Panc1 (cell line): Measurements from ENCODE around the gene HOXB13. TPM values are rescaled to one million over a fixed set of nuclear protein-coding genes. Genes with fewer than 3 reads are reported as not detected.

Experiments
- ATAC-seq: fragments of 200-7000 bp; cut with Tn5 transposase; 2 replicates; pipeline ENCODE4 v1.9.1; 2020; ENCODE audit warnings: mild to moderate bottlenecking, moderate library complexity
- BruUV-seq: library from RNA; stranded (reverse); fragments of 400-500 nt; replicated peaks from 2 replicates; lab custom pipeline; 2021; lab: Mats Ljungman, UMichigan
- CTCF ChIA-PET: fragments of 300-600 bp; sonication (Branson Sonifier 250); formaldehyde crosslinking; loops from one replicate; lab custom pipeline; 2022; ENCODE audit warnings: antibody characterized with exemption; lab: Charles Lee
- POLR2A ChIA-PET: fragments of 300-600 bp; sonication (Branson Sonifier 250); formaldehyde crosslinking; loops from one replicate; lab custom pipeline; 2022; ENCODE audit warnings: antibody characterized with exemption; lab: Charles Lee
- DNase-seq: peaks from one replicate; pipeline ENCODE4 v3.0.0-alpha.2; 2010; ENCODE audit warnings: low read depth, low spot score
- H3K27ac ChIP-seq: 2 replicates; pipeline ENCODE4 v1.5.1; 2011; ENCODE audit warnings: mild to moderate bottlenecking, low read length, inconsistent platforms
- H3K27me3 ChIP-seq: fragments of 200-500 bp; sonication (Bioruptor generic); 2 replicates; pipeline ENCODE4 v1.6.0; 2014; ENCODE audit warnings: low read length, inconsistent platforms; ENCODE audit not compliant: control insufficient read depth, insufficient read depth
- H3K36me3 ChIP-seq: fragments of 200-500 bp; sonication (Bioruptor generic); 2 replicates; pipeline ENCODE4 v1.5.1; 2014; ENCODE audit warnings: inconsistent platforms, mild to moderate bottlenecking, low read length, moderate library complexity; ENCODE audit not compliant: control insufficient read depth, insufficient read depth
- H3K4me1 ChIP-seq: 2 replicates; pipeline ENCODE4 v1.5.1; 2011; ENCODE audit warnings: inconsistent platforms, mild to moderate bottlenecking, low read length, moderate library complexity; ENCODE audit not compliant: control insufficient read depth, insufficient read depth
- H3K4me3 ChIP-seq, 2 experiments: 2 replicates each; pipeline ENCODE4 v1.5.1; 2011 to 2012; ENCODE audit warnings: low read depth in 2 of 2, low read length in 2 of 2, mild to moderate bottlenecking in 2 of 2, inconsistent platforms in 1 of 2, moderate library complexity in 1 of 2
- H3K9me3 ChIP-seq: fragments of 200-500 bp; sonication (Bioruptor generic); 2 replicates; pipeline ENCODE4 v1.5.1; 2014; ENCODE audit warnings: low read depth, mild to moderate bottlenecking, inconsistent platforms, low read length, moderate library complexity; ENCODE audit not compliant: control insufficient read depth, insufficient read depth
- POLR2AphosphoS5 ChIP-seq: IDR thresholded peaks from 2 replicates; pipeline ENCODE4 v1.6.1; 2012; ENCODE audit warnings: mild to moderate bottlenecking, low read depth, low read length, moderate library complexity
- SIN3A ChIP-seq: IDR thresholded peaks from 2 replicates; pipeline ENCODE4 v1.6.1; 2012; ENCODE audit warnings: low read depth, mild to moderate bottlenecking, low read length, moderate library complexity, borderline replicate concordance; ENCODE audit not compliant: insufficient read depth
- TCF7L2 ChIP-seq: IDR thresholded peaks from 2 replicates; pipeline ENCODE4 v1.6.1; 2011; ENCODE audit warnings: mild to moderate bottlenecking, low read depth, low read length, inconsistent platforms
- in situ Hi-C: cut with HindIII; loops from 2 replicates; pipeline ENCODE4 v1.10.0; 2016; ENCODE audit warnings: low sequenced_read_pairs, low pct_unique_long_range_greater_than_20kb
- intact Hi-C: fragments of 100-400 bp; cut with micrococcal nuclease; formaldehyde crosslinking; loops from one replicate; pipeline ENCODE4 v1.10.0; 2022; ENCODE audit not compliant: unreplicated experiment
- total RNA-seq: library from RNA; stranded (reverse); gene quantifications from one replicate; pipeline ENCODE4 v1.2.1, GENCODE V29; 2021; ENCODE audit not compliant: unreplicated experiment
- TF ChIP-seq, protein P1 (sequence below): fragments of 450-650 bp; IDR thresholded peaks from 2 replicates; pipeline ENCODE4 v1.5.1; 2017; ENCODE audit warnings: mild to moderate bottlenecking
- TF ChIP-seq, protein P2 (sequence below), 2 experiments: IDR thresholded peaks; 2 replicates each; pipeline ENCODE4 v1.6.1; 2011 to 2012; ENCODE audit warnings: low read depth in 2 of 2, control low read depth in 1 of 2, low read length in 1 of 2, mild to moderate bottlenecking in 1 of 2, moderate library complexity in 1 of 2; ENCODE audit not compliant: insufficient read depth in 1 of 2

HOXB13 gene
- total RNA-seq, 1 experiment from 2014 or later, result 8.1 TPM

DNA sequence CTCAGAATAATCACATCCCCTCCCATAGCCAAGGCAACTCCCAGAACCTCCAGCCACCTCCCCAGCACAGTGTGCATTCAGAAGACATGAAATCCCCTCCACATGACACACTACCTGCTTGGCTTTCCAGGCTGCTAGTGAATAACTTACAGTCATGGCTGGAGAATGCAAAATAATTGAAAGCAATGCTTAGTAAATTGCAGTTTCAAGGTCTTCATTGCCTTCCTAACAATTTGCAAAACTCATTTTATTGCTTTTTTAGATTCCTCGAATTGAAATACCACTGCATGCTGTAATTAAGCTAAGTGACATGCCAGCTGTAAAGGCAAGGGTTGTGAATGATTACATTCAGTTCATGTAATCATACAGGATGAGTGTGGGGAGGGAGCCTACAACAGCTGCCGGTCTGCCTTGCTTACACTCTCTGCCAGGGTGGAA is 29.0 kb upstream of the HOXB13 start:
- ChIA-PET CTCF (no interaction called here), POLR2A (no interaction called here)
- DNase-seq (no peak), ATAC-seq (peak; percentile 64; the same call in 1 of the 2 replicates)
- Histone ChIP-seq H3K27ac (no peak overlapping the region), H3K4me1 (peaks cover 15% of the 10 kb centered on the region), H3K27me3 (no peaks in the 10 kb centered on the region), H3K9me3 (no peaks in the 10 kb centered on the region), H3K4me3 (no peak overlapping the region), H3K36me3 (no peaks in the 10 kb centered on the region)
- no peak for TF ChIP-seq TCF7L2
- TF ChIP-seq POLR2AphosphoS5, result no peak
- TF ChIP-seq, protein P1, sequence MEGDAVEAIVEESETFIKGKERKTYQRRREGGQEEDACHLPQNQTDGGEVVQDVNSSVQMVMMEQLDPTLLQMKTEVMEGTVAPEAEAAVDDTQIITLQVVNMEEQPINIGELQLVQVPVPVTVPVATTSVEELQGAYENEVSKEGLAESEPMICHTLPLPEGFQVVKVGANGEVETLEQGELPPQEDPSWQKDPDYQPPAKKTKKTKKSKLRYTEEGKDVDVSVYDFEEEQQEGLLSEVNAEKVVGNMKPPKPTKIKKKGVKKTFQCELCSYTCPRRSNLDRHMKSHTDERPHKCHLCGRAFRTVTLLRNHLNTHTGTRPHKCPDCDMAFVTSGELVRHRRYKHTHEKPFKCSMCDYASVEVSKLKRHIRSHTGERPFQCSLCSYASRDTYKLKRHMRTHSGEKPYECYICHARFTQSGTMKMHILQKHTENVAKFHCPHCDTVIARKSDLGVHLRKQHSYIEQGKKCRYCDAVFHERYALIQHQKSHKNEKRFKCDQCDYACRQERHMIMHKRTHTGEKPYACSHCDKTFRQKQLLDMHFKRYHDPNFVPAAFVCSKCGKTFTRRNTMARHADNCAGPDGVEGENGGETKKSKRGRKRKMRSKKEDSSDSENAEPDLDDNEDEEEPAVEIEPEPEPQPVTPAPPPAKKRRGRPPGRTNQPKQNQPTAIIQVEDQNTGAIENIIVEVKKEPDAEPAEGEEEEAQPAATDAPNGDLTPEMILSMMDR, result no peak
- TF ChIP-seq, protein P2, sequence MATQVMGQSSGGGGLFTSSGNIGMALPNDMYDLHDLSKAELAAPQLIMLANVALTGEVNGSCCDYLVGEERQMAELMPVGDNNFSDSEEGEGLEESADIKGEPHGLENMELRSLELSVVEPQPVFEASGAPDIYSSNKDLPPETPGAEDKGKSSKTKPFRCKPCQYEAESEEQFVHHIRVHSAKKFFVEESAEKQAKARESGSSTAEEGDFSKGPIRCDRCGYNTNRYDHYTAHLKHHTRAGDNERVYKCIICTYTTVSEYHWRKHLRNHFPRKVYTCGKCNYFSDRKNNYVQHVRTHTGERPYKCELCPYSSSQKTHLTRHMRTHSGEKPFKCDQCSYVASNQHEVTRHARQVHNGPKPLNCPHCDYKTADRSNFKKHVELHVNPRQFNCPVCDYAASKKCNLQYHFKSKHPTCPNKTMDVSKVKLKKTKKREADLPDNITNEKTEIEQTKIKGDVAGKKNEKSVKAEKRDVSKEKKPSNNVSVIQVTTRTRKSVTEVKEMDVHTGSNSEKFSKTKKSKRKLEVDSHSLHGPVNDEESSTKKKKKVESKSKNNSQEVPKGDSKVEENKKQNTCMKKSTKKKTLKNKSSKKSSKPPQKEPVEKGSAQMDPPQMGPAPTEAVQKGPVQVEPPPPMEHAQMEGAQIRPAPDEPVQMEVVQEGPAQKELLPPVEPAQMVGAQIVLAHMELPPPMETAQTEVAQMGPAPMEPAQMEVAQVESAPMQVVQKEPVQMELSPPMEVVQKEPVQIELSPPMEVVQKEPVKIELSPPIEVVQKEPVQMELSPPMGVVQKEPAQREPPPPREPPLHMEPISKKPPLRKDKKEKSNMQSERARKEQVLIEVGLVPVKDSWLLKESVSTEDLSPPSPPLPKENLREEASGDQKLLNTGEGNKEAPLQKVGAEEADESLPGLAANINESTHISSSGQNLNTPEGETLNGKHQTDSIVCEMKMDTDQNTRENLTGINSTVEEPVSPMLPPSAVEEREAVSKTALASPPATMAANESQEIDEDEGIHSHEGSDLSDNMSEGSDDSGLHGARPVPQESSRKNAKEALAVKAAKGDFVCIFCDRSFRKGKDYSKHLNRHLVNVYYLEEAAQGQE (IDR thresholded peaks at IDR 0.05; ENCODE audit: insufficient read depth in 1 of 2, low read depth in 2 of 2, low read length in 1 of 2), result no peak
- no peak for TF ChIP-seq SIN3A
- intact Hi-C loops, result no loop called here
- in situ Hi-C loops, result no loop called here
- no TSS peak for BruUV-seq

DNA sequence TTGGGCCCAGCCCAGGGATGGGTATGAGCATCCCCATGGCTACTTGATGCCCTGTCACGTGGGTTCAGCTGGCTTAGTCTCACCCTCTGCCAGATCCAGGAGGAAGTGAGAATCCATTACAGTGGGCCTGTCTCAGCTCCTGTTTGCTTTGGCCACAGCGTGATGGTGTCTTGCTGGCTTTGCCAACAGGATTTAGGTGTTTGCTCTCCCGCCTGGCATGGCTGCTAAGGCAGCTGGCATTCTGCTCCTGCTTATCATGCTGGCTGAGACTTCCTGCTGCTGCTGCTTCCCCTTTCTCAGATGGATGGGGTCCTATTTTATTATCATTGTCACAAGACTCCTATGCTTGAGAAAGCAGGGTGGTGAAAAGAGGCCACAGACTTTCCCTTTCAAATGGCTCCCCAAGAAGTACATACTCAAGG is 28.3 kb upstream of the HOXB13 start:
- TF ChIP-seq, protein P2 (IDR thresholded peaks at IDR 0.05; ENCODE audit: insufficient read depth in 1 of 2, low read depth in 2 of 2, low read length in 1 of 2), result no peak
- TF ChIP-seq POLR2AphosphoS5 (no peak), TCF7L2 (no peak), SIN3A (no peak)
- TF ChIP-seq, protein P1, result no peak
- intact Hi-C loops (no loop called here), in situ Hi-C loops (no loop called here)
- DNase-seq, result no peak
- no peaks in the 10 kb centered on the region for H3K36me3 ChIP-seq
- H3K27ac ChIP-seq, result no peak overlapping the region
- H3K9me3 ChIP-seq, result no peaks in the 10 kb centered on the region
- ChIA-PET CTCF (no interaction called here), POLR2A (interaction anchor here (0.7 kb wide), 2 partner anchors 9 to 53 kb away, joined by 3 to 7 read pairs; no protein-coding TSS in a partner anchor)
- no peak overlapping the region for H3K4me3 ChIP-seq
- peaks cover 16% of the 10 kb centered on the region for H3K4me1 ChIP-seq
- ATAC-seq, result no peak
- no TSS peak for BruUV-seq
- H3K27me3 ChIP-seq, result no peaks in the 10 kb centered on the region
